HG03571 (cell line): ENCODE results near the gene CACNB1.
"Not testable (repeated sequence)": the region's sequence is repeated elsewhere in the genome, so short reads cannot be mapped to it uniquely, and the experiment has no call there.

Experiments
- ATAC-seq: cut with Tn5 transposase; IDR thresholded peaks from one replicate; pipeline ENCODE4 v1.9.1; 2021; ENCODE audit not compliant: unreplicated experiment

The CACNB1 gene

DNA sequence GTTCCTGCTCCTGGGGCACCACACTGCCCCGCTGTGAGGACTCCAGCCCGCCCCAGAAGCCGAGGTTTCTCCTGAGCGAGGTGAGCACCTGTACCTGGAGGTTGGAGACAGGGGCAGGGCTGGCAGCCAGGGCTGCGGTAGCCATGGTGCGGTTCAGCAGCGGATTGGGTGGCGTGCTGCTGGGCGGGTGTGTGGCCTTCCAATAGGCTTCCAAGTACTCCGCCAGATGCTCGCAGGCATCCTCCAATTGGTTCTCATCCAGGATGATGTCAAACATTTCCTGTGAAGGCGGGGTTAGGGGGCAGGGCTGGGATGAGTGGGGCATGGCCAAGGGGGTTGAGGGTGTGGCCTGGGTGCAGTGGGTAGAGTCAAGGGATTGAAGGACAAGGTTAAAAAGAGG, 20.2 kb downstream of the CACNB1 start:
- ATAC-seq, result no peak

DNA sequence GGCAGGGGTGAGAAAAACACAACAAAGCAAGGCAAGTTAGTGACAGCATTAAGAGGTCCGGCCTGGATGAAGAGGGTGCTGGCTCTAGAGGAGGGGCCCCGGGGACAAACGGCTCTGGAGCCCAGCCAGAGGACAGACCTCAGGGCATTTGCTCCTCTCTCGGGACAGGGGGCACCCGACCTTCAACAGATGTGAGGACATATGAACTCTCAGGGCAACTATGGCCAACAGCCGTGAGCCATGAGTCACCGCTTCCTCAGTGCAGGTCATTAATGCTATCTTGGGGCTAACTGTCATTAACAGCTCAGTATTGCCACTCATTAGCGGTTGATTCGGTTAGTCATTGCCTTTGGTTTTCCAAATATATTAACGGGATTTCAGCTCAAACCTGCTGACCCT, 21.8 kb downstream of the CACNB1 start:
- no peak for ATAC-seq

GRCh38 chr17:39174920-39175694, 22.4 kb downstream of the CACNB1 start:
- no peak for ATAC-seq

DNA sequence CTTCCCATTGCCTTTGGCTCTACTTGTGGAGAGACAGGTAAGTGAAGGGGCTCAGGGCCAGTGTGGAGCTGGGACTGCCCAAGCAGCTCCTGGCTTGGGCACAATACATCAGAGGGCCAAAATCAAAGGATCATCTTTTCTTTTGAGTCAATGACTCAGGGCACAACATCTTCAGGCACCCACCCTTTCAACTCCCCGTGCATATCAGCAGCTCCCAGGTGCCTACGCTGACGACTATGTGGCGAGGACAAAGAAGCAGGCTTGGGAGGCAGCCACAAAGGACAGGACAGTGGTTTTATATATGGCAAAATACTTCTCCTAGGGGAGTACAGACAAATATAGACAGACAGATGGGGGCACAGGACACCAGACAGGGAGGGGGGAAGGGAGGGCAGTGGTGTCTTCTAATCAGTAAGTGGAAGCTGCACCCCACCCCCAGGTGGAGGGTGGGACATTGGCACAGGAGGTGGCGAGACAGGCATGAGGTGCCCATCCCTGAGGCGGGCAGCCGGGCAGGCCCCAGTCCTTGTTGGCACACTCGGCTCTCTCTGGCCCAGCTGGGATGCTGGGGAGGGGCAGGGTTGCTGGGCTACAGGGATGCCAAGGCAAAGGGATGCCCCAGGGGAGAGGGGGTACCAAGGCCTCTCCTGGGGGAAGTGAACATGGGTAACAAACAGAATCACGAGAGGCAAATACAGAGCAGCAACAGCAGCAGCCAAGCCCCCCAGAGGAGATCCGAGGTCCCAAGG, 23.8 kb downstream of the CACNB1 start:
- ATAC-seq, result no peak

- ATAC-seq, result no peak
Measured at GRCh38 chr17:39173080-39173479, 24.4 kb downstream of the CACNB1 start.

DNA sequence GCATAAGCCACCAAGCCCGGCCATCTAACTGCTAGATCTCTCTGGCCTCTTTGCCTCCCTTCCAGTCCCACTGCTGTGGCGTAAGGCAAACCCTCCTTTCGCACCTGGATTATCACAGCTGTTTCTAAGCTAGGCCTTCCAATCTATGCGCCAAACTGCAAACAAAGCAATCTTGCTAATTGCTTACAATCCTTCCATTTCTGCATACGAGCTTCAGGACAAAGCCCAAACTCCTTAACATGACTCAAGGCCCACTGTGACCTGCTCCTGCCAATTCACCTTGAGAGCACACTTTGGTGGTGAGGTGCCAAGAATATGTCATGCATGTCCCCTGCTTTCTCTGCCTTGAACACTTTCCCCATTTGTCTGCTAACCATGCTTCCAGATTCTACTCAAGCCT, 25.5 kb downstream of the CACNB1 start:
- no peak for ATAC-seq

GRCh38 chr17:39170558-39170957, 26.9 kb downstream of the CACNB1 start:
- no peak for ATAC-seq

GRCh38 chr17:39170109-39170508, 27.4 kb downstream of the CACNB1 start:
- no peak for ATAC-seq

DNA sequence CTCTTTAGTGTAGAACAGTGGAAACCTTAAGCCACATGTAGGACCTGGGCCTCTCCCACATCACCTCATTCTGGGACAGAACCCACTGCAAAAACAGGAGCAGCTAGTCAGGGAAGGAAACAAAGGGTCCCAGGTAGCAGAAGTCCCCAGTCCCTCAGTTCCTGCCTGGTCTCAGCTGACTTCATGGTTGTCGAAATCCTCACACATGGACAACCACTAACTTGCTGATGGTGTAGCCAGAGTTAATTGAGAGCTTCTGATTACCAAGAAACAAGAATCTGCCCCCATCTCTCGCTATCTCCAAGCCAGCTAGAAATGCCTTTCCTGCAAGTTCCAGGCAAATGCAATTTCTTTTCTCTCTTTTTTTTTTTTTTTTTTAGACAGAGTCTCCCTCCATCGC, 28.0 kb downstream of the CACNB1 start:
- ATAC-seq, result no peak

DNA sequence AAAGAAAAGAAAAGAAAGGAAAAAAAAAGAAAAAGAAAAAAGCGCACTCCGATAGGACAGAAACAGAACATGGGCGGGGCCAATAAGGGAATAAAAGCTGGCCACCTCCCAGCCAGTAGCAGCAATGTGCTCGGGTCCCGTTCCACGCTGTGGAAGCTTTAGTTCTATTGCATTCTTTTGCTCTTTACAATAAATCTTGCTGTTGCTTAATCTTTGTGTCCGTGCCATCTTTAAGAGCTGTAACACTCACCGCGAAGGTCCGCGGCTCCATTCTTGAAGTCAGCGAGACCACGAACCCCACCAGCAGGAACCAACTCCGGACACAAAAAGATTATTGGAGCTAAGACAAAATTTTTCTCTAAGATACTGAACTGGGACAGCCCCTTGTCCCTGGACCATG, 28.4 kb downstream of the CACNB1 start:
- no peak for ATAC-seq

- not testable (repeated sequence) for ATAC-seq
Measured at GRCh38 chr17:39168503-39168902, 29.0 kb downstream of the CACNB1 start.

GRCh38 chr17:39167476-39167875, 30.0 kb downstream of the CACNB1 start:
- no peak for ATAC-seq

DNA sequence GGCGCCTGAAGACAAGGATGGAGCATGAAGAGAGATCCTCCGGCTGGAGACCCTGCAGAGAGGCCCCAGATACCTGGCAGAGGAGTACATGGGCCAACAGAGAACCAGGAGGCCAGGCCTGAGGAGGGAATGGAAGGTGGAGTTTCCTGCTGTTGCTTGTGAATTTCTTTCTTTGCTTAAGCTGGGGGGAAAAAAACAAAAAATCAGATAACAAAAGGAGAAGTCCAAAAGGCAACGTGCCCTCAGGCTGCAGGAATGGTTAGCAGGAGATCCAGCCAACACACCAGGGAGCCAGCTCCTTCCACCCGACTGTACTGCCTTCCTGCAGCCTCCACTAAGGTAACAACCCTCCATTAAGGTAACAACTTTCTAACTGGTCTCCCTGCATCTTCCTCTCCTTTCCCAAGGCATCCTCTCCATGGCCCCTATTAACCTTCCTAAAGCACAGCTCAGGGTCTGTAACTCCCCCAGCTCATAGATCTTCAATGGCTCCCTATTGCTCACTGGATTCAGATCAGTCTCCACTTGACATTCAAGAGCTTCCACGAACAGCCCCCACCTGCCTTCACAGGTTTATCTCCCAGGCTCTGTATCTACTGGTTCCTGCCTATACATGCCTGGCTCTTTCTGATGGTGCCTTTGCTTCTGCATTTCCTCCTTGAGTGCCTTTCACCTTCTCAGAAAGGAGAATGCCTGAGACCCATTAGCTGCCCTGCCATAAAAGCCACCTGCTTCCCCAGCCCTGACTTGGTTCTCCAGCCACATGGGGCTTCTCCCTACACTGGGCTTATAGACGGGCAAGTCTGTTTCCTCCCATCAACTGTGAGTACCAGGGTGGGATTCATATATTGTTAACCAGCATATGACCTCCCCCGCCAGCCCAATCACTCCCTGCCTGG, 30.8 kb downstream of the CACNB1 start:
- no peak for ATAC-seq

DNA sequence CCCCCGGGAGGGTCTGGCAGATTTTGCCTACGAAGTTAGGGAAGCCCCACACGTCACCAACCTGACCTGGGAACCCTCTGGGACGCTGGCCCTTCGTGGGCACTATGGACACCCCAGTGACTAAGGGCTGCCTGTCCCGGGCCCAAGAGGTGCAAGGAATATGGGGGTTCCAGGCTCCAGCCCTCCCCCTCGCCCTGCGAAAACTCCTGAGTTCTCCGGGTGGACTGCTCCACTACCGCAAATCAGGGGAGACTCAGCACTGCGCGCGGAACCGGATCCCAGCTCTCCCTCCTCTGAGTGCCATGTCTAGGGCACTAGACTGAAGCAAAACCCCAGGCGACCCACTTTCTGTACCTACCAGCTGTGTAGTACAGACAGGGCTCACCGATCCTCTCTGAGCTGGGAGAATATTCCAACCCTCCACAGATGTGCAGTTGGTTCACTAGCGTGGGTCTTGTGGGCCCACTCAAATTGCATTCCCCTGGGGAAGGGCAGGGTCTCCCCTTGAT, 31.6 kb downstream of the CACNB1 start, which contains the start of gene ARL5C:
Gene ARL5C, minus strand, starts transcription at position 321 of the 509 bp plus-strand sequence. CDS start 401 bp downstream, outside the sequence.
- ATAC-seq, result no peak

GRCh38 chr17:39165178-39165840, 32.2 kb downstream of the CACNB1 start:
- no peak for ATAC-seq

GRCh38 chr17:39164675-39165143, 32.8 kb downstream of the CACNB1 start:
- peak; percentile 64 for ATAC-seq

GRCh38 chr17:39161962-39162361, 35.5 kb downstream of the CACNB1 start:
- no peak for ATAC-seq

DNA sequence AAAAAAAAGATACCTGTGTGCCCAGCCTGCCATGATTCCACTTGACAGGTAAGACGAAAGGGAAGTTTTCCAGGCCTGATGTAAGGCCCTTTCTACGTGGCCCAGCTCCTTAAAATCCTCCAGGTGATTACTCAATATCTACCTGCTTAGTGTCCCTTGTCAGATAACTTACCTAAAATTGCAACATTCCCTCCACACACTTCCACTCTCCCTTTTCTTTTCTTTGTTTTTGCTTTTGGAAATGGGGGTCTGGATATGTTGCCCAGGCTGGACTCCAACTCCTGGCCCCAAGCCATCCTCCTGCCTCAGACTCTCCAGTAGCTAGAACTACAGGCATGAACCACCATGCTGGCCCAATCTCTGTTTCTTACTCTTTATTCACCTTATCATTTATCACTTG, 38.8 kb downstream of the CACNB1 start:
- ATAC-seq, result no peak

GRCh38 chr17:39156491-39156890, 41.0 kb downstream of the CACNB1 start:
- no peak for ATAC-seq

- no peak for ATAC-seq
Measured at GRCh38 chr17:39155654-39156053, 41.8 kb downstream of the CACNB1 start.
